H1 (cell line): ENCODE data around the gene SERPINB1. TPM values are rescaled to one million over a fixed set of nuclear protein-coding genes. Genes with fewer than 3 reads are reported as not detected.

Experiments
- CTCF ChIA-PET: fragments of 300-600 bp; sonication (Branson Sonifier 250); formaldehyde crosslinking; loops from one replicate; lab custom pipeline; 2021; ENCODE audit not compliant: partially characterized antibody; lab: Charles Lee
- POLR2A ChIA-PET: fragments of 300-600 bp; sonication (Branson Sonifier 250); formaldehyde crosslinking; loops from one replicate; lab custom pipeline; 2021; ENCODE audit warnings: inconsistent platforms; ENCODE audit not compliant: partially characterized antibody; lab: Charles Lee
- DNase-seq, 2 experiments: peaks; one replicate each; pipeline versions ENCODE4 v3.0.0 to v3.0.0-alpha.2; 2010 to 2022; ENCODE audit warnings: low spot score in 2 of 2, low read depth in 1 of 2, mixed read lengths in 1 of 2
- FAIRE-seq: peaks from 2 replicates; lab custom pipeline; 2011; peaks lifted over from hg19 to GRCh38; lab: Jason Lieb, UNC
- H2AFZ ChIP-seq: 2 replicates; pipeline ENCODE4 v1.8.1; 2012; ENCODE audit warnings: low read length, inconsistent platforms
- H2AK5ac ChIP-seq: 2 replicates; pipeline ENCODE4 v1.6.1; 2013; ENCODE audit warnings: low read depth, low read length
- H2BK120ac ChIP-seq: replicated peaks from 2 replicates; pipeline ENCODE3; 2013; ENCODE audit warnings: low read depth, low read length, inconsistent platforms
- H2BK12ac ChIP-seq: 2 replicates; pipeline ENCODE4 v1.6.1; 2013; ENCODE audit warnings: low read depth, low read length
- H2BK15ac ChIP-seq: 2 replicates; pipeline ENCODE4 v1.6.1; 2013; ENCODE audit warnings: low read length
- H2BK20ac ChIP-seq: 2 replicates; pipeline ENCODE4 v1.6.1; 2013; ENCODE audit warnings: low read length
- H2BK5ac ChIP-seq: 2 replicates; pipeline ENCODE4 v1.6.1; 2013; ENCODE audit warnings: low read depth, low read length
- H3K14ac ChIP-seq: 2 replicates; pipeline ENCODE4 v1.6.1; 2013; ENCODE audit warnings: inconsistent platforms; ENCODE audit not compliant: insufficient read length
- H3K18ac ChIP-seq: 2 replicates; pipeline ENCODE4 v1.6.1; 2013; ENCODE audit warnings: low read length; ENCODE audit errors: extremely low read depth
- H3K23ac ChIP-seq: 2 replicates; pipeline ENCODE4 v1.6.1; 2013; ENCODE audit warnings: inconsistent platforms; ENCODE audit not compliant: insufficient read length
- H3K23me2 ChIP-seq: 2 replicates; pipeline ENCODE4 v1.6.1; 2013; ENCODE audit warnings: low read depth, low read length
- H3K27ac ChIP-seq: 2 replicates; pipeline ENCODE4 v1.6.1; 2011; ENCODE audit warnings: low read depth, low read length, inconsistent platforms
- H3K27me3 ChIP-seq, 4 experiments: replicated peaks in 1 of 4; 1 replicate in 1 of 4; 2 replicates in 3 of 4; pipeline versions ENCODE4 v1.6.1 to v1.8.1; 2011 to 2013; ENCODE audit warnings: low read length in 3 of 4, mild to moderate bottlenecking in 3 of 4, inconsistent platforms in 2 of 4, mixed read lengths in 2 of 4, moderate library complexity in 1 of 4; ENCODE audit not compliant: control insufficient read depth in 3 of 4, insufficient read depth in 3 of 4; ENCODE audit errors: extremely low read depth in 1 of 4
- H3K36me3 ChIP-seq, 4 experiments: 2 replicates each; pipeline versions ENCODE4 v1.6.1 to v1.8.1; 2011 to 2013; ENCODE audit warnings: mild to moderate bottlenecking in 4 of 4, low read length in 3 of 4, moderate library complexity in 2 of 4, control low read depth in 1 of 4, inconsistent platforms in 1 of 4; ENCODE audit not compliant: insufficient read depth in 4 of 4, control insufficient read depth in 2 of 4
- H3K4ac ChIP-seq: replicated peaks from 2 replicates; pipeline ENCODE3; 2013; ENCODE audit warnings: low read length, low read depth, mixed read lengths, inconsistent platforms; ENCODE audit not compliant: insufficient read length
- H3K4me1 ChIP-seq, 4 experiments: replicated peaks in 1 of 4; 1 replicate in 1 of 4; 2 replicates in 3 of 4; pipeline versions ENCODE4 v1.6.1 to v1.8.1; 2011 to 2013; ENCODE audit warnings: low read length in 3 of 4, inconsistent platforms in 2 of 4, mixed read lengths in 1 of 4; ENCODE audit not compliant: insufficient read depth in 4 of 4, control insufficient read depth in 3 of 4
- H3K4me2 ChIP-seq, 2 experiments: 2 replicates each; pipeline versions ENCODE4 v1.6.1 to v1.8.1; 2011 to 2013; ENCODE audit warnings: low read depth in 2 of 2, low read length in 2 of 2, control low read depth in 1 of 2, inconsistent platforms in 1 of 2, mild to moderate bottlenecking in 1 of 2; ENCODE audit not compliant: insufficient read depth in 1 of 2
- H3K4me3 ChIP-seq, 4 experiments: fragments of 200-600, 300-600 bp in 1 of 4; sonication (generic), shearing (Covaris generic), sonication (Bioruptor Twin) in 1 of 4; 2 replicates each; pipeline versions ENCODE4 v1.5.1 to v1.8.1; 2011 to 2016; ENCODE audit warnings: low read length in 4 of 4, low read depth in 3 of 4, control low read depth in 2 of 4, inconsistent platforms in 2 of 4, mild to moderate bottlenecking in 2 of 4, mixed read lengths in 1 of 4, moderate library complexity in 1 of 4; ENCODE audit not compliant: insufficient read depth in 2 of 4; ENCODE audit errors: extremely low read depth in 1 of 4
- H3K56ac ChIP-seq: replicated peaks from 2 replicates; pipeline ENCODE3; 2013; ENCODE audit warnings: low read depth, mild to moderate bottlenecking, mixed read lengths, low read length, inconsistent platforms; ENCODE audit not compliant: insufficient read length
- H3K79me1 ChIP-seq: 2 replicates; pipeline ENCODE4 v1.6.1; 2013; ENCODE audit warnings: low read depth, low read length, control low read depth
- H3K79me2 ChIP-seq, 2 experiments: 2 replicates each; pipeline versions ENCODE4 v1.6.1 to v1.8.1; 2012 to 2013; ENCODE audit warnings: low read length in 2 of 2, mild to moderate bottlenecking in 2 of 2, inconsistent platforms in 1 of 2; ENCODE audit not compliant: insufficient read depth in 2 of 2, control insufficient read depth in 1 of 2
- H3K9ac ChIP-seq, 4 experiments: replicated peaks in 1 of 4; 1 replicate in 1 of 4; 2 replicates in 3 of 4; pipeline versions ENCODE4 v1.6.1 to v1.8.1; 2011 to 2013; ENCODE audit warnings: low read depth in 3 of 4, low read length in 3 of 4, control low read depth in 2 of 4, mild to moderate bottlenecking in 2 of 4, moderate library complexity in 2 of 4, inconsistent platforms in 1 of 4; ENCODE audit errors: extremely low read depth in 1 of 4
- H3K9me3 ChIP-seq, 2 experiments: 2 replicates each; pipeline versions ENCODE4 v1.6.1 to v1.8.1; 2012 to 2013; ENCODE audit warnings: mild to moderate bottlenecking in 2 of 2, moderate library complexity in 2 of 2, control low read depth in 1 of 2, inconsistent platforms in 1 of 2, low read depth in 1 of 2, low read length in 1 of 2, mixed read lengths in 1 of 2; ENCODE audit not compliant: insufficient read depth in 2 of 2
- H4K20me1 ChIP-seq, 2 experiments: replicated peaks in 1 of 2; 2 replicates each; pipeline versions ENCODE3 to v1.8.1; 2011 to 2013; ENCODE audit warnings: inconsistent platforms in 2 of 2, low read length in 2 of 2, mild to moderate bottlenecking in 1 of 2; ENCODE audit not compliant: insufficient read depth in 2 of 2, control insufficient read depth in 1 of 2
- H4K5ac ChIP-seq: 2 replicates; pipeline ENCODE4 v1.6.1; 2013; ENCODE audit warnings: low read length, low read depth, mixed read lengths, inconsistent platforms; ENCODE audit not compliant: insufficient read length
- H4K8ac ChIP-seq: 2 replicates; pipeline ENCODE4 v1.8.0; 2013; ENCODE audit warnings: mild to moderate bottlenecking, moderate library complexity, low read length, inconsistent platforms; ENCODE audit not compliant: insufficient read depth; ENCODE audit errors: extremely low read depth
- H4K91ac ChIP-seq: replicated peaks from 2 replicates; pipeline ENCODE3; 2013; ENCODE audit warnings: low read length, mixed read lengths, inconsistent platforms; ENCODE audit not compliant: insufficient read length
- CBX5 ChIP-seq: fragments of 300-800, 300-1000 bp; sonication (generic); IDR thresholded peaks from 2 replicates; pipeline ENCODE4 v1.7.1; 2016; ENCODE audit warnings: antibody characterized with exemption, low read length, low read depth
- CBX8 ChIP-seq: fragments of 300-800, 300-1000 bp; sonication (generic); IDR thresholded peaks from 2 replicates; pipeline ENCODE4 v1.7.1; 2016; ENCODE audit warnings: low read depth, low read length, borderline replicate concordance
- EP300 ChIP-seq, 2 experiments: IDR thresholded peaks; 1 replicate in 1 of 2; 2 replicates in 1 of 2; pipeline ENCODE4 v1.6.1; 2011 to 2012; ENCODE audit warnings: low read depth in 2 of 2, low read length in 2 of 2, mild to moderate bottlenecking in 2 of 2, borderline replicate concordance in 1 of 2, inconsistent platforms in 1 of 2, moderate library complexity in 1 of 2
- HDAC6 ChIP-seq: IDR thresholded peaks from one replicate; pipeline ENCODE4 v1.7.1; 2012; ENCODE audit warnings: low read depth, mild to moderate bottlenecking, inconsistent platforms, low read length, moderate library complexity
- NANOG ChIP-seq: IDR thresholded peaks from 2 replicates; pipeline ENCODE4 v1.6.1; 2011; ENCODE audit warnings: low read length, low read depth, mild to moderate bottlenecking, inconsistent platforms; ENCODE audit not compliant: insufficient read depth, poor library complexity, severe bottlenecking
- POLR2A ChIP-seq, 2 experiments: IDR thresholded peaks; 1 replicate in 1 of 2; 2 replicates in 1 of 2; pipeline ENCODE4 v1.6.1; 2011; ENCODE audit warnings: low read depth in 2 of 2, low read length in 2 of 2, mild to moderate bottlenecking in 2 of 2; ENCODE audit errors: control extremely low read depth in 1 of 2
- POU5F1 ChIP-seq: IDR thresholded peaks from 2 replicates; pipeline ENCODE4 v1.6.1; 2011; ENCODE audit warnings: low read depth, mild to moderate bottlenecking, low read length, moderate library complexity
- SIX5 ChIP-seq: IDR thresholded peaks from 2 replicates; pipeline ENCODE4 v1.6.1; 2011; ENCODE audit warnings: mild to moderate bottlenecking, low read depth, low read length
- SP1 ChIP-seq: IDR thresholded peaks from 2 replicates; pipeline ENCODE4 v1.6.1; 2011; ENCODE audit warnings: low read depth, low read length
- SP2 ChIP-seq: IDR thresholded peaks from 2 replicates; pipeline ENCODE4 v1.6.1; 2012; ENCODE audit warnings: mild to moderate bottlenecking, low read length, inconsistent platforms
- SP4 ChIP-seq: IDR thresholded peaks from 2 replicates; pipeline ENCODE4 v1.6.1; 2012; ENCODE audit warnings: low read length, inconsistent platforms
- SRF ChIP-seq: IDR thresholded peaks from 2 replicates; pipeline ENCODE4 v1.6.1; 2011; ENCODE audit warnings: mild to moderate bottlenecking, low read depth, low read length, moderate library complexity
- SUZ12 ChIP-seq: fragments of 200-600 bp; sonication (generic); IDR thresholded peaks from 2 replicates; pipeline ENCODE4 v1.6.1; 2012; ENCODE audit warnings: mild to moderate bottlenecking, inconsistent platforms, low read length, moderate library complexity, mixed read lengths
- TEAD4 ChIP-seq: IDR thresholded peaks from 2 replicates; pipeline ENCODE4 v1.6.1; 2012; ENCODE audit warnings: low read depth, low read length, inconsistent platforms, mixed read lengths
- ZNF274 ChIP-seq: IDR thresholded peaks from 2 replicates; pipeline ENCODE4 v1.7.0; 2012; ENCODE audit warnings: low read length, borderline replicate concordance; ENCODE audit errors: extremely low read depth
- WGBS, 2 experiments: shearing (Covaris generic) in 1 of 2; methylation state at CpG; one replicate each; pipeline versions ENCODE4 v1.1.6 to v1.1.7; 2013 to 2015; ENCODE audit warnings: low lambda C conversion rate in 2 of 2, mixed read lengths in 2 of 2, inconsistent platforms in 1 of 2, low coverage in 1 of 2, missing lambda C conversion rate in 1 of 2; ENCODE audit not compliant: insufficient replicate concordance in 2 of 2, insufficient coverage in 1 of 2, insufficient read length in 1 of 2; ENCODE audit errors: extremely low coverage in 1 of 2, missing lambda C conversion rate in 1 of 2; 5-methylcytosine and 5-hydroxymethylcytosine counted together
- polyA plus RNA-seq, 7 experiments: library from polyadenylated mRNA; depleted of rRNA in 3 of 7; stranded (reverse) in 5 of 7; unstranded in 2 of 7; fragments of >200 nt in 5 of 7; fragments of 200-250 nt in 2 of 7; gene quantifications; 1 replicate in 5 of 7; 2 replicates in 1 of 7; 4 replicates in 1 of 7; pipeline versions ENCODE4 v1.2.1 to v1.2.3, GENCODE V29; 2011 to 2013; ENCODE audit warnings: missing spikeins in 2 of 7, mixed read lengths in 2 of 7
- total RNA-seq: library from RNA; stranded (reverse); fragmentation: NEBNext Ultra II Directional; extraction: Animal tissue kit (Norgen Biotek cat#: 25700); gene quantifications from 2 replicates; pipeline ENCODE4 v1.2.1, GENCODE V29; 2021

Gene SERPINB1
- total and polyA plus RNA-seq, 2 of the 8 experiments (the other 6 are each of a cell fraction or from before 2014, with no cell fraction given), result 8.1 to 17.3 TPM

- no peak overlapping the region for H2BK15ac ChIP-seq
- POLR2A ChIA-PET, result interaction anchor here (1.0 to 1.4 kb wide), 3 partner anchors 13 to 53 kb away, joined by 3 read pairs; no protein-coding TSS in a partner anchor
- WGBS, 2 experiments, result 94% methylated on average over 16 of the region's 16 CpGs; no CpG with 5 or more reads in 1 of the 2 experiments
- TF ChIP-seq SRF (no peak), SIX5 (no peak), NANOG (no peak), SP1 (no peak), EP300 (IDR thresholded peaks at IDR 0.05; ENCODE audit: borderline replicate concordance in 1 of 2, low read depth in 2 of 2, low read length in 2 of 2) (no peak), ZNF274 (no peak), SP4 (no peak), CBX5 (no peak), HDAC6 (no peak), POU5F1 (no peak), SUZ12 (no peak), CBX8 (no peak), SP2 (no peak), TEAD4 (no peak), POLR2A (IDR thresholded peaks at IDR 0.05; ENCODE audit: control extremely low read depth in 1 of 2, low read depth in 2 of 2, low read length in 2 of 2) (no peak)
Observed at GRCh38 chr6:2795956-2796355, 45.7 kb downstream of the SERPINB1 start.

More at GRCh38 chr6:2795956-2796355, 45.7 kb downstream of the SERPINB1 start:
- no peak overlapping the region for H3K9ac ChIP-seq
- H3K9me3 ChIP-seq, result no peaks in the 10 kb centered on the region
- H3K18ac ChIP-seq, result no peak overlapping the region
- H3K4me1 ChIP-seq, result peaks cover 0 to 2% (median 0%) of the 10 kb centered on the region in 4 experiments; a peak in 1 of 7 replicates
- no peak overlapping the region for H2BK120ac ChIP-seq
- DNase-seq (no peak), FAIRE-seq (no peak)
- H4K8ac ChIP-seq, result no peak overlapping the region
- no peaks in the 10 kb centered on the region for H3K36me3 ChIP-seq
- H3K23ac ChIP-seq, result no peak overlapping the region
- H3K4me3 ChIP-seq, result no peak overlapping the region
- H3K79me2 ChIP-seq, result no peaks in the 10 kb centered on the region; a peak in 1 of 4 replicates
- H3K27me3 ChIP-seq, result no peaks in the 10 kb centered on the region
- CTCF ChIA-PET, result interaction anchor here (0.7 to 2.6 kb wide), 8 partner anchors 23 to 686 kb away, joined by 3 to 11 read pairs (median 4); partner anchors contain the start of gene SERPINB1
- H4K5ac ChIP-seq, result no peak overlapping the region
- no peak overlapping the region for H4K91ac ChIP-seq
- no peak overlapping the region for H3K4ac ChIP-seq
- no peak overlapping the region for H3K14ac ChIP-seq
- H4K20me1 ChIP-seq, result no peaks in the 10 kb centered on the region
- no peaks in the 10 kb centered on the region for H3K23me2 ChIP-seq
- H2BK12ac ChIP-seq, result no peak overlapping the region
- no peak overlapping the region for H3K4me2 ChIP-seq
- no peak overlapping the region for H3K56ac ChIP-seq
- no peaks in the 10 kb centered on the region for H3K79me1 ChIP-seq
- no peak overlapping the region for H2BK20ac ChIP-seq
- no peak overlapping the region for H2AK5ac ChIP-seq
- no peak overlapping the region for H3K27ac ChIP-seq
- H2AFZ ChIP-seq, result no peak overlapping the region
- H2BK5ac ChIP-seq, result no peak overlapping the region
